Activated T-helper 2 cell treated with anti-CD3 and anti-CD28 coated beads, Interferon-gamma antibody, Interleukin-2, Interleukin-4, amounts not matched to agents 10 μg/mL and 5 μg/mL and 100 μg/mL, durations not matched to agents 14 hours and 24 hours and 36 hours (primary cell): ENCODE results near the gene LIN52. TPM values are rescaled to one million over a fixed set of nuclear protein-coding genes. Genes with fewer than 3 reads are reported as not detected.

ENCODE experiments used
- DNase-seq: peaks from one replicate; pipeline ENCODE4 v3.0.0; 2021; ENCODE audit warnings: low spot score
- H3K27ac Mint-ChIP-seq: one replicate; pipeline ENCODE4 v1.8.0; 2021; ENCODE audit warnings: mixed read lengths
- H3K27me3 Mint-ChIP-seq: one replicate; pipeline ENCODE4 v1.8.0; 2021; ENCODE audit warnings: low read depth, mixed read lengths
- H3K36me3 Mint-ChIP-seq: one replicate; pipeline ENCODE4 v1.8.0; 2021; ENCODE audit warnings: low read depth, mixed read lengths
- H3K4me1 Mint-ChIP-seq: one replicate; pipeline ENCODE4 v1.8.0; 2021; ENCODE audit warnings: low read depth, mixed read lengths
- H3K4me3 Mint-ChIP-seq: one replicate; pipeline ENCODE4 v1.8.0; 2021; ENCODE audit warnings: low read depth, mild to moderate bottlenecking, moderate library complexity, mixed read lengths
- H3K9me3 Mint-ChIP-seq: one replicate; pipeline ENCODE4 v1.8.0; 2021; ENCODE audit warnings: mixed read lengths
- intact Hi-C: fragments of 100-400 bp; cut with micrococcal nuclease; formaldehyde crosslinking; loops from one replicate; pipeline ENCODE4 v1.15.1; 2023
- total RNA-seq: library from RNA; stranded (reverse); gene quantifications from 2 replicates; pipeline ENCODE4 v1.2.3, GENCODE V29; 2022

Gene LIN52
- total RNA-seq, 1 donor from 2014 or later = 16.7 TPM

GRCh38 chr14:74207943-74208342 lies 123.2 kb downstream of the LIN52 start:
- peaks cover 11% of the 10 kb centered on the region for H3K27me3 Mint-ChIP-seq
- intact Hi-C loops = no loop called here
- no peaks in the 10 kb centered on the region for H3K4me1 Mint-ChIP-seq
- H3K27ac Mint-ChIP-seq = no peak overlapping the region
- no peaks in the 10 kb centered on the region for H3K9me3 Mint-ChIP-seq
- no peaks in the 10 kb centered on the region for H3K36me3 Mint-ChIP-seq
- DNase-seq = no peak
- H3K4me3 Mint-ChIP-seq = no peak overlapping the region

GRCh38 chr14:74208642-74209041 lies 123.9 kb downstream of the LIN52 start:
- no peaks in the 10 kb centered on the region for H3K36me3 Mint-ChIP-seq
- H3K4me3 Mint-ChIP-seq = no peak overlapping the region
- no peak for DNase-seq
- intact Hi-C loops = no loop called here
- no peak overlapping the region for H3K27ac Mint-ChIP-seq
- peaks cover 11% of the 10 kb centered on the region for H3K27me3 Mint-ChIP-seq
- H3K9me3 Mint-ChIP-seq = no peaks in the 10 kb centered on the region
- H3K4me1 Mint-ChIP-seq = no peaks in the 10 kb centered on the region

DNA sequence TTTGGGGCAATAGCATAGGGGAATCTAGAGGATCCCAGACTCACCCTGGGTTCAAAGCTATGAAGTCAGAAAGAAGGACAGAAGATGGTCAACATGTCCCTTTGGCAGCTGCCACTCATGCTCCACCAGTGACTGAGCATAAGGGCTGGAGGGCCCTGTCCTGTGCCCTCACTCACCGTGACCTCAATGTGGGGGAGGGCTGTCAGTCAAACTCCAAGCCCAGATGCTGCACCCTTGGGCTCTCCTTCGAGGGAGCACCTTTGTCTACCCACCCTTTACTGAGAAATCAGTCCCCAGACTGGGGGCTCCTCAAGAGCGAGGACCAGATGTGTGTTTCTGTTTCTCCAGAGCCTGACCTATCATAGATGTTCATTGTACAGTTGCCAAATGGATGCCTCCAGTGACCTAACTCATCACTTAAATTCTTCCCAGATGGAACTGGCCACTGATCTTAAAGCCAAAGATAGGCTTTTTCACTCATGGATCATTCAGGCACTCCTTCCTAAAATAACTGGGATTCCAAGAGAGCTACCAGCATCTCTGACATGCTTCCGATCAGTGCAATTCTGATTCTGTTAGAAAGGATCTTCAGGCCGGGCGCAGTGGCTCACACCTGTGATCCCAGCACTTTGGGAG lies 127.3 kb downstream of the LIN52 start:
- no peak overlapping the region for H3K27ac Mint-ChIP-seq
- intact Hi-C loops = no loop called here
- H3K4me1 Mint-ChIP-seq = no peaks in the 10 kb centered on the region
- H3K27me3 Mint-ChIP-seq = peaks cover 13% of the 10 kb centered on the region
- no peak overlapping the region for H3K4me3 Mint-ChIP-seq
- no peaks in the 10 kb centered on the region for H3K9me3 Mint-ChIP-seq
- DNase-seq = no peak
- H3K36me3 Mint-ChIP-seq = no peaks in the 10 kb centered on the region

- intact Hi-C loops = no loop called here
- Mint-ChIP-seq H3K4me1 (no peaks in the 10 kb centered on the region), H3K27ac (no peak overlapping the region), H3K9me3 (no peaks in the 10 kb centered on the region), H3K27me3 (peaks cover 8% of the 10 kb centered on the region), H3K4me3 (no peak overlapping the region), H3K36me3 (no peaks in the 10 kb centered on the region)
- no peak for DNase-seq
These were observed 129.4 kb downstream of the LIN52 start for GRCh38 chr14:74213907-74214803.

DNA sequence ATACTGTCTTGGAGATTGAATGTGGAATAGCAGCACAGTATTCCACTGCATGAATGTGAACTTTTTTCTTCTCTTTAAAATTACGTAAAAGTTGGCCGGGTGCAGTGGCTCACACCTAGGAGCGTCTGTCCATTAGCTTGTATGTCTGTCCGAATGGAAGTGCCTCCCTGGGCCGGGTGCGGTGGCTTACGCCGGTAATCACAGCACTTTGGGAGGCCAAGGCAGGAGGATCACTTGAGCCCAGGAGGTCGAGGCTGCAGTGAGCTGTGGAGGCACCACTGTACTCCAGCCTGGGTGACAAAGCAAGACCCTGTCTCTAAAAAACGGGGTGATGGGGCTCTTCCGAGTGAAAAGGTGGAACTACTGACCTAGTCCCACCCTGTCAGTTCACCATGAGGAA lies 131.9 kb downstream of the LIN52 start:
- DNase-seq = no peak
- Mint-ChIP-seq H3K4me1 (no peaks in the 10 kb centered on the region), H3K27me3 (peaks cover 5% of the 10 kb centered on the region), H3K9me3 (no peaks in the 10 kb centered on the region), H3K27ac (no peak overlapping the region), H3K4me3 (no peak overlapping the region), H3K36me3 (no peaks in the 10 kb centered on the region)
- intact Hi-C loops = loop anchor here (2.0 kb wide), 1 partner anchor 34 kb away; no protein-coding TSS in a partner anchor

DNA sequence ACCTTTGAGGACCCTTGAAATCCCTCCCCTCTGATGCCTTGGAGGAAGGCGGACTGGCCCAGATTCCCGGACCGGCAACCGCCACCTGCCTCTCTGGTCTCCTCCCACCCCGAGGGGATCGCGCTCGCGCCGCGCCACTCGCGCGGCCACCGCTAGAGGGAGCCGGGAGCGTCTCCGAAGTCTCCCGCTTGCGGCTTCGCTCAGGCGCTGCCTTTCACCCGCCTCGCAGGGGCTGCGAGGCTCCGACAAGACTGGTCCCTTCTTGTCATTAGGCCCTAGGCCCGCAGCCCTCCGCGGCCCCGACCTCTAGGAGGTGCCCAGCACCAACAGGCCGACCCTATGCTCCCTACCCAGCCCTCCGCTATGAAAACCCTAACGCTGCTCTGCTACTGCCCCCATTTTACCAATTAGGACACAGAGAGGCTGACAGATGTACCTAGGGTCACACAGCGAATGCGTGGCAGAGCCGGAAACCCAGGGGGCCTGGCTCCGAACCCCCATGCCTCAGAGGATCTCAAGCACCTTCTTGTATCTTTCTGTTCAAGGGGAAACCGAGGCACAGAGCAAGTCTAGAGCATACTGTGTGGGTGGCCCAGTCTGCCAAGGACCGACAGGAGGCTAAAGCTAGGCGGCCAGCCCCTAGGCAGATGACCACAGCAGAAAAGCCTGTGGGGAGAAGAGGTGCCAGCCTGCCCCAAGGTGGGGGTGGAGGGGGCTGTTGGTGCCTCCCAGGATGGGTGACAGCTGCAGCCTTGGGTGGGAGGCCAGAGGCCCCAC lies 133.1 kb downstream of the LIN52 start:
- intact Hi-C loops = loop anchor here (2.0 kb wide), 1 partner anchor 33 kb away; no protein-coding TSS in a partner anchor
- Mint-ChIP-seq H3K27ac (no peak overlapping the region), H3K27me3 (peaks cover 8% of the 10 kb centered on the region), H3K36me3 (no peaks in the 10 kb centered on the region), H3K9me3 (no peaks in the 10 kb centered on the region), H3K4me3 (no peak overlapping the region), H3K4me1 (no peaks in the 10 kb centered on the region)
- peak; percentile 67 for DNase-seq

GRCh38 chr14:74218462-74218861 lies 133.7 kb downstream of the LIN52 start:
- Mint-ChIP-seq H3K27ac (no peak overlapping the region), H3K9me3 (no peaks in the 10 kb centered on the region), H3K4me3 (no peak overlapping the region), H3K4me1 (no peaks in the 10 kb centered on the region), H3K27me3 (peaks cover 8% of the 10 kb centered on the region), H3K36me3 (no peaks in the 10 kb centered on the region)
- no peak for DNase-seq
- intact Hi-C loops = no loop called here

DNA sequence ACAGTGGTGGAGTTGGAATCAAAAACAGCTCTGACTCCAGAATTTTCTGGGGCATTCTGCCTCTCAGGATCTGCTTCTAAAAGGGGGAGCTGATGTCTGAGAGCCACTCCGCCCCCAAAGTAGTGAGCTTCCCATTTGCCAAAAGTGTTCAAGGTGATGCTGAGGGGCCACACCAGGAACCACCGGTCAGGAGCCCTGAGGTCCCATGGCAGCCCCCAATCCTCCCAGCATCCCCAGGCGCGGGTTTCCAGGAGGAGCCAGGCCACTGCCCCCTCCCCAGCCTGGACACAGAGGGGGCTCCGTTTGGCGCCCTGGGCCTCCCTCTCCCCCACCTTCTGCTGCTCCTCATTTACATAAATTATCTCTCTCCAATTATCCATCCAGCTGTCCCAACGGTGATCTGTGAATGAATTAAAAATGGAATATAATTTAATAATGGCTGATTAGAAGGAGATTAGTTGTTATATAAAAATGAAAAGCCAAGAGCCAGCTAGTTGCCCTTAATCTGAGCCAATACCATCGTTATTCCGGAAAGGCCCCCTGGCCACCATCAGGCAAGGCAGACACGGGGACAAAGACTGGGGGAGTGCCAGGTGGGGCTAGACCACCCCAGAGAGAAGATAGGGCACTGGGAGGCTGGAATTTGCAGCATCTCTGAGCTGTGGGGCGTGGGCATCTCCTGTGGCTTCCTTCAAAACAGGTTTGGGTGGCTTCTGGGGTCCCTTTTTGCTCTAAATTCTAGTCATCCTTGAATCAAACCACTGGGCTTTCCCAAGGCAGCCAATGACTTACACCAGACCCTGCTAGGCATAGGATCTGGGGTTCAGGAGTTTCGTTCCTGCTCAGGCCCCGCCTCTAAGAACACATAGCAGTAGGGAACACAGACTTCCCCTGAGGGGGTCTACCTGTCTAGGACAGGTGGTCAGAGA lies 134.8 kb downstream of the LIN52 start:
- no peaks in the 10 kb centered on the region for H3K4me1 Mint-ChIP-seq
- H3K27ac Mint-ChIP-seq = no peak overlapping the region
- intact Hi-C loops = no loop called here
- no peaks in the 10 kb centered on the region for H3K9me3 Mint-ChIP-seq
- no peak overlapping the region for H3K4me3 Mint-ChIP-seq
- H3K27me3 Mint-ChIP-seq = peaks cover 8% of the 10 kb centered on the region
- no peak for DNase-seq
- no peaks in the 10 kb centered on the region for H3K36me3 Mint-ChIP-seq

DNA sequence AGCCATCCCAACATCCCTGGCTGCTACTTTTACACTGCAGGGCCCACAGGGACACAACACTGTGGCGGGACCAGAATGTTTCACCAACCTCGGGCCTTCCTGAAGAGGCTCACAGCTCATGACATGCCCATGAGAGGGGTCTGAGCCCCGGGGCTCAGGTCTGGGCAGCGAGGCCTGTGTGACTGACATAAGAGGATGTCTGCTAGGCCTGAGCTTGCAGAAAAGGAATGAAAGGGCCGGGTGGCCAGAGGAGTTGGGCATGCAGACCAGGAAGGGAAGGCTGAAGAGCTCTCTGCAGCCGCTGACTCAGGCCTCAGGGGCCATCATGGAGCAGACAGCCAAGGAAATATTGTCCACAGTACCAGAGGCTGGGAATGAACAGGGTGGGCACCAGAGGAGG lies 136.2 kb downstream of the LIN52 start:
- H3K4me3 Mint-ChIP-seq = no peak overlapping the region
- DNase-seq = no peak
- intact Hi-C loops = no loop called here
- no peak overlapping the region for H3K27ac Mint-ChIP-seq
- H3K27me3 Mint-ChIP-seq = peaks cover 7% of the 10 kb centered on the region
- H3K36me3 Mint-ChIP-seq = no peaks in the 10 kb centered on the region
- no peaks in the 10 kb centered on the region for H3K9me3 Mint-ChIP-seq
- H3K4me1 Mint-ChIP-seq = no peaks in the 10 kb centered on the region

- Mint-ChIP-seq H3K27ac (no peak overlapping the region), H3K9me3 (no peaks in the 10 kb centered on the region), H3K36me3 (no peaks in the 10 kb centered on the region)
These were observed 137.0 kb downstream of the LIN52 start for GRCh38 chr14:74221741-74222140.

DNA sequence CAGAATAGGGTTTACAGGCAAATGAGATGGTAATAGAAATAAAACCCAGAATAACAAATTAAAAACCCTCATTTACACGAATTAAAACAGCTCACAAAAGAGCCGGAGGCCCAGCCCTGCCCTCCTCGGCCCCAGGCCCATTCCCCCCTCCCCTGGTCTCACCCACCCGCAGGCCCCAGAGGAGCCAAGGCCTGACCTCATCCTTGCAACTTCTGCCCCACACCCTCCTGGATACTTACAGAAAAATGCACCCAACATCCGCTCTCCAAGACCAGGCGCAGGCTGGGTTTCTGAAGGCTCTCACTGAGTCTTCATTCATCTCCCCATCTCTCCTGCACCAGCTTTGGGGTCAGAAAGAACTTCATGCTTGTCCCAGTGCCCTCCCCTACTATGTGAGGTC lies 138.3 kb downstream of the LIN52 start:
- Mint-ChIP-seq H3K36me3 (no peaks in the 10 kb centered on the region), H3K27me3 (peaks cover 17% of the 10 kb centered on the region), H3K9me3 (no peaks in the 10 kb centered on the region), H3K4me3 (no peak overlapping the region), H3K4me1 (no peaks in the 10 kb centered on the region), H3K27ac (no peak overlapping the region)
- intact Hi-C loops = no loop called here
- no peak for DNase-seq

More at GRCh38 chr14:74221741-74222140, 137.0 kb downstream of the LIN52 start:
- H3K4me1 Mint-ChIP-seq = no peaks in the 10 kb centered on the region
- no peak overlapping the region for H3K4me3 Mint-ChIP-seq
- intact Hi-C loops = no loop called here
- no peak for DNase-seq
- peaks cover 9% of the 10 kb centered on the region for H3K27me3 Mint-ChIP-seq

GRCh38 chr14:74231784-74232183 lies 147.0 kb downstream of the LIN52 start:
- Mint-ChIP-seq H3K9me3 (peaks cover 4% of the 10 kb centered on the region), H3K27me3 (peaks cover 38% of the 10 kb centered on the region)

More at GRCh38 chr14:74231784-74232183, 147.0 kb downstream of the LIN52 start:
- Mint-ChIP-seq H3K4me1 (no peaks in the 10 kb centered on the region), H3K4me3 (no peak overlapping the region), H3K36me3 (no peaks in the 10 kb centered on the region), H3K27ac (no peak overlapping the region)
- intact Hi-C loops = no loop called here
- no peak for DNase-seq
